HEK293 (cell line): ENCODE measurements around the gene LILRA5.

ENCODE experiments used
- AEBP2 ChIP-seq: fragments of 450-650 bp; formaldehyde crosslinking; IDR thresholded peaks from 2 replicates; pipeline ENCODE4 v1.5.1; 2016; ENCODE audit warnings: missing biosample characterization, missing genetic modification characterization, borderline replicate concordance
- CTCF ChIP-seq: fragments of 450-650 bp; formaldehyde crosslinking; IDR thresholded peaks from 2 replicates; pipeline ENCODE4 v1.5.1; 2016; ENCODE audit warnings: missing biosample characterization, missing genetic modification characterization
- HOXC10 ChIP-seq: sonication (generic); formaldehyde crosslinking; IDR thresholded peaks from 2 replicates; pipeline ENCODE4 v1.8.1; 2023; ENCODE audit warnings: mild to moderate bottlenecking, missing genetic modification reagents
- KLF16 ChIP-seq: fragments of 450-650 bp; formaldehyde crosslinking; IDR thresholded peaks from 2 replicates; pipeline ENCODE4 v1.5.1; 2017; ENCODE audit warnings: missing biosample characterization, missing genetic modification characterization
- KLF9 ChIP-seq: fragments of 450-650 bp; formaldehyde crosslinking; IDR thresholded peaks from 2 replicates; pipeline ENCODE4 v1.5.1; 2016; ENCODE audit warnings: missing biosample characterization, missing genetic modification characterization, low read depth
- PRDM4 ChIP-seq: fragments of 450-650 bp; formaldehyde crosslinking; IDR thresholded peaks from 2 replicates; pipeline ENCODE4 v1.5.1; 2017; ENCODE audit warnings: missing biosample characterization, missing genetic modification characterization
- REST ChIP-seq: fragments of 450-650 bp; formaldehyde crosslinking; IDR thresholded peaks from 2 replicates; pipeline ENCODE4 v1.5.1; 2016; ENCODE audit warnings: missing biosample characterization, missing genetic modification characterization
- ZNF416 ChIP-seq: fragments of 450-650 bp; formaldehyde crosslinking; IDR thresholded peaks from 2 replicates; pipeline ENCODE4 v1.5.1; 2016; ENCODE audit warnings: missing biosample characterization, missing genetic modification characterization

GRCh38 chr19:54331626-54332025, 18.7 kb upstream of the LILRA5 start:
- TF ChIP-seq ZNF416 (tag by site-specific recombination): no peak
- TF ChIP-seq CTCF: no peak
- TF ChIP-seq HOXC10 (CRISPR knock-in tag): no peak
- TF ChIP-seq KLF9: no peak
- TF ChIP-seq KLF16 (tag by site-specific recombination): no peak
- no peak for TF ChIP-seq REST (tag by site-specific recombination)
- no peak for TF ChIP-seq PRDM4 (tag by site-specific recombination)
- no peak for TF ChIP-seq AEBP2 (tag by site-specific recombination)
